Right atrium auricular region (tissue), 2 donors: ENCODE results near the gene SLX9. TPM values are rescaled to one million over a fixed set of nuclear protein-coding genes. Genes with fewer than 3 reads are reported as not detected.

Source experiments
- DNase-seq: peaks from one replicate; pipeline ENCODE4 v3.0.0-alpha.2; 2019; ENCODE audit warnings: low spot score
- H3K27ac ChIP-seq, 2 donors: fragments of 200-600 bp; sonication (generic); 1 replicate in 1 of 2; 2 replicates in 1 of 2; pipeline ENCODE4 v1.5.1; 2016 to 2019
- H3K27me3 ChIP-seq, 2 donors: fragments of 200-600 bp; sonication (generic); one replicate each; pipeline versions ENCODE4 v1.5.1 to v1.6.0; 2017 to 2019
- H3K36me3 ChIP-seq: fragments of 200-600 bp; sonication (generic); one replicate; pipeline ENCODE4 v1.5.1; 2016
- H3K4me1 ChIP-seq, 2 donors: fragments of 200-600 bp; sonication (generic); one replicate each; pipeline versions ENCODE4 v1.5.1 to v1.6.0; 2017 to 2019
- H3K4me3 ChIP-seq, 2 donors: fragments of 200-600 bp; sonication (generic); 1 replicate in 1 of 2; 2 replicates in 1 of 2; pipeline ENCODE4 v1.5.1; 2017 to 2019; ENCODE audit warnings: mild to moderate bottlenecking in 1 of 2, moderate library complexity in 1 of 2
- H3K9me3 ChIP-seq, 2 donors: fragments of 200-600 bp; sonication (generic); one replicate each; pipeline ENCODE4 v1.5.1; 2019
- total RNA-seq, 2 donors: library from RNA; depleted of rRNA; stranded (reverse); fragments of >200 nt; gene quantifications; one replicate each; pipeline ENCODE4 v1.1.0, GENCODE V29; 2016
- TF ChIP-seq, protein P1 (sequence below), 2 donors: fragments of 200-600 bp; sonication (generic); IDR thresholded peaks; one replicate each; pipeline ENCODE4 v1.5.1; 2019; ENCODE audit warnings: antibody characterized with exemption in 2 of 2

SLX9 gene
- total RNA-seq, 2 donors from 2014 or later = 15.9 to 18.8 TPM

DNA sequence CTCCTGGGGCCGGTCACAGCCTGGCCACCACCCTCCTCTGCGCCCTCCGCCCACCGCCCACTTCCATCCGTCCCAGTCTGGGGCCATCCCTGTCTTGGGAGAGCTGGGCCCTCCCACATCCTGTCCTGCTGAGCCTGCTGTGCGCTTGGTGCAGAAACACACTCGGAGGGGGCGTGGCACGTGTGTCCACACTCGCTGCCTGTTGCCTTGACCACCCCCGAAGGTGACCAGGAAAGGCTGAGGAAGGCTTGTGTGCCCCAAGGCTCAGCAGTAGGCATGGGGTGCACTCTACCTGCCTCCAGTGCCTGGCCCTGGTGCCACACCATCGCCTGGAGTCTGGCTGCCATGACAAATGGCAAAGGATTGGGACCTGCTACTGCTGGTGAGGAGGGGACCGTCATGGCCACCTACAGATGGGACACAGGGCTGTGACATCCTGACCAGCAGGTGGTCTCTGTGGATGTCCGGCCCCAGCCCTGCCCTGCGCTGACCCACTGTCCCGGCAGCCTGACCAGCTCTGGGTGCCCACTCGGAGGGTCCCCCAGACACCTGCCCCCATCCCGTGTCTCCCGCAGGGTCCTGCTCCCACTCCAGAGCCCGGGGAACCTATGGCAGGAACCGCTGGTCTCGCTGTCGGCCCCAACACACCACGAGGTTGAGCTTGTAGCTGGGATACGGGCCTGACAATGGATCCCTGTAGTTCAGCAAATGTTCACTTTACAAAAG, 43.1 kb upstream of the SLX9 start:
- Histone ChIP-seq H3K36me3 (no peaks in the 10 kb centered on the region), H3K4me1 (no peaks in the 10 kb centered on the region), H3K27me3 (no peaks in the 10 kb centered on the region), H3K4me3 (no peak overlapping the region), H3K27ac (no peak overlapping the region), H3K9me3 (no peaks in the 10 kb centered on the region)
- no peak for DNase-seq
- TF ChIP-seq, protein P1, sequence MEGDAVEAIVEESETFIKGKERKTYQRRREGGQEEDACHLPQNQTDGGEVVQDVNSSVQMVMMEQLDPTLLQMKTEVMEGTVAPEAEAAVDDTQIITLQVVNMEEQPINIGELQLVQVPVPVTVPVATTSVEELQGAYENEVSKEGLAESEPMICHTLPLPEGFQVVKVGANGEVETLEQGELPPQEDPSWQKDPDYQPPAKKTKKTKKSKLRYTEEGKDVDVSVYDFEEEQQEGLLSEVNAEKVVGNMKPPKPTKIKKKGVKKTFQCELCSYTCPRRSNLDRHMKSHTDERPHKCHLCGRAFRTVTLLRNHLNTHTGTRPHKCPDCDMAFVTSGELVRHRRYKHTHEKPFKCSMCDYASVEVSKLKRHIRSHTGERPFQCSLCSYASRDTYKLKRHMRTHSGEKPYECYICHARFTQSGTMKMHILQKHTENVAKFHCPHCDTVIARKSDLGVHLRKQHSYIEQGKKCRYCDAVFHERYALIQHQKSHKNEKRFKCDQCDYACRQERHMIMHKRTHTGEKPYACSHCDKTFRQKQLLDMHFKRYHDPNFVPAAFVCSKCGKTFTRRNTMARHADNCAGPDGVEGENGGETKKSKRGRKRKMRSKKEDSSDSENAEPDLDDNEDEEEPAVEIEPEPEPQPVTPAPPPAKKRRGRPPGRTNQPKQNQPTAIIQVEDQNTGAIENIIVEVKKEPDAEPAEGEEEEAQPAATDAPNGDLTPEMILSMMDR (IDR thresholded peaks at IDR 0.05) = no peak

DNA sequence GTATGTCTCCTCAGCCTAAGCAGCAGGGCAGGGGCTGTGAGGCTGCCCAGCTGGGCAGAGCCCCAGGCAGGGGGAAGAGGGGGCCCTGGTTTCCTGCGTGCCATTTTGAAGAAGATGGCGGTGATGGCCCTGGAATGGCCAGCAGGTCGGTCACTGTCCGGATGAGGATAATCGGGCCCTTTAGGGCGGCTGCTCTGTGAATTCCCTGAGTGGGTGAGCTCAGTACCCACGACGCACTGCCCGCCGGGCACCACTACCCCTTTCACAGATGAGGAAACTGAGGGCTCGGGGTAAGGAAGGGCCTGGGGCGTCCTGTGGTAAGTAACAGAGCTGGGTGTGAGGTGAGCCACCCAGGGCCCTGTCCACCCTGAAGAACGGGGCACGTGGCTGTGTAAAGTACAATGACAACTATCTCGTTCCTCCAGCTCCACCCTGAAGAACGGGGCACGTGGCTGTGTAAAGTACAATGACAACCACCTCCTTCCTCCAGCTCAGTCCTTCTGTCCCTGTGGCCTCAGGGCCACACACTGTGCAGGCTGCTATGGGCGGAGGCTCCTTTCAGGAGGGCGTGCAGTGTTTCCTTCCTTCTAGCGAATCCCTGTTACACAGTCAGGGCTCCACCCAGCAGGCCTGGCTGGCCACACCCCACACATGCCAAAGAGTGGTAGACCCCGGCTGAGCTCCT, 42.4 kb upstream of the SLX9 start:
- Histone ChIP-seq H3K27me3 (no peaks in the 10 kb centered on the region), H3K36me3 (no peaks in the 10 kb centered on the region), H3K27ac (no peak overlapping the region), H3K4me1 (no peaks in the 10 kb centered on the region), H3K4me3 (no peak overlapping the region), H3K9me3 (no peaks in the 10 kb centered on the region)
- no peak for DNase-seq
- TF ChIP-seq, protein P1 (IDR thresholded peaks at IDR 0.05) = no peak

DNA sequence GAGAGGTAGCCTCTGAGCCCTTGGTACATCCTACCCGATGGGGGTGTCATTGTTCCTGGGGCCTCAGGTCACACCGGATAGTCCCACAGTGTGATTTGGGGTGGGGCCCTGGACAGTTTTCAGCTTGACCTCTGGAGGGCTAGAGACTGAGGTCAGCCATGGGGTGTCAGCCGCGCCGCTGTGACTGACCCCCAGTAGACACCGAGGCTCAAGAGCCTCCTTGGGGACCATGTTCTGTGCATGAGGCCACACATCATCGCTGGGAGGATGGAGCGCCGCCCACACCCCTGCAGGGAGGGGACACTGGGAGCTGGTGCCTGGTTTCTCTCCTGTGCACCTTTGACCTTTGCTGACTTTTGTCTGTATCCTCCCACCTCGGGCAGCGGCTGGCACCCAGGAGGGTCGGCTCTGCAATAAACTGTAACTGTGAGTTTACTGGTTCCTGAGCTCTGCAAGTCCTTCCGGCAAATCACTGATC, 41.8 kb upstream of the SLX9 start:
- no peaks in the 10 kb centered on the region for H3K27me3 ChIP-seq
- no peaks in the 10 kb centered on the region for H3K9me3 ChIP-seq
- H3K36me3 ChIP-seq = no peaks in the 10 kb centered on the region
- no peak for DNase-seq
- TF ChIP-seq, protein P1 (IDR thresholded peaks at IDR 0.05) = no peak
- no peaks in the 10 kb centered on the region for H3K4me1 ChIP-seq
- no peak overlapping the region for H3K27ac ChIP-seq
- H3K4me3 ChIP-seq = no peak overlapping the region

DNA sequence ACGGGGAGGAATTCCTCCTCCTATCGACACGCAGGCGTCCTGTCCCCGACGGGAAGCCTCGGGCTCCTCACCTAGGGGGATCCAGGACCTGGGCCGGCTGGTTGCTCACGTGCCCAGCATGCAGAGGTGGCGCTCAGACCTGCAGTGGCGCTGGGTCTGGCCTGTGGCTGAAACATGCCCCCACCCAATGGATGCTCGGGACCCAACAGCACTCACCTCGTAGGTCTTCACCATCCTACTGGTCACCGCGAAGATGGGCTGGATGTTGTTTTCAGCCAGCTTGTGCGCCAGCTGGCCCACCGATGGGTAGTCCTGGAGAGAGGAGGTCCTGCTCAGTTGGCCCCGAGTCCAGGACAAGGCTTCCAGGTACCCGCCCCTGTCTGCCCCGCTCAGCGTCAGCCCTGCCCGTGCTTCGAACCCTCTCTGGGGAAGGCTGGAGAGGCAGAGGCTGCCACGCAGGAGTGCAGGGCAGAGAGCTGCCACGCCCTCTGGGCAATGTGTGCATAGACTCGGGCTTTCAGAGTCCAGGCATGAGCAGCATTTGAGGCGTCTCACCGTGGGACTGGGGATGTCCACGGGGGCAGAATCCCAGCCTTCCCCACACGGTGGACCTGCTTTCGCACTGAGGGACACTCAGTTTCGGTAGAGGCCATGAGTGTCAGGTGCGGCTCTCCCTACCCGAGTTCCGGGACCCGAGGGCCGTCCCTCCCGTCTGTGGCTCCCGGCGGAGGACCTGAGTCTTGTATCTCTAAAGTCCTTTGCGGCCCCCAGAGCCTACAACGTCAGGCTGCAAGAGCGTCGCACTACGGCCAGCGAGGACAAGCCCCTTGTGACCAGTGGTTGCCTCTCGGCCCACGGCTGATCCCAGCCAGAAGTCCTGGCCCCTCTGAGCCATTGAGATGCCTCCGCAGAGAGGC, 40.7 kb upstream of the SLX9 start:
- H3K4me1 ChIP-seq = no peaks in the 10 kb centered on the region
- no peaks in the 10 kb centered on the region for H3K27me3 ChIP-seq
- no peak overlapping the region for H3K4me3 ChIP-seq
- H3K36me3 ChIP-seq = no peaks in the 10 kb centered on the region
- DNase-seq = no peak
- H3K9me3 ChIP-seq = no peaks in the 10 kb centered on the region
- TF ChIP-seq, protein P1 (IDR thresholded peaks at IDR 0.05) = no peak
- no peak overlapping the region for H3K27ac ChIP-seq

DNA sequence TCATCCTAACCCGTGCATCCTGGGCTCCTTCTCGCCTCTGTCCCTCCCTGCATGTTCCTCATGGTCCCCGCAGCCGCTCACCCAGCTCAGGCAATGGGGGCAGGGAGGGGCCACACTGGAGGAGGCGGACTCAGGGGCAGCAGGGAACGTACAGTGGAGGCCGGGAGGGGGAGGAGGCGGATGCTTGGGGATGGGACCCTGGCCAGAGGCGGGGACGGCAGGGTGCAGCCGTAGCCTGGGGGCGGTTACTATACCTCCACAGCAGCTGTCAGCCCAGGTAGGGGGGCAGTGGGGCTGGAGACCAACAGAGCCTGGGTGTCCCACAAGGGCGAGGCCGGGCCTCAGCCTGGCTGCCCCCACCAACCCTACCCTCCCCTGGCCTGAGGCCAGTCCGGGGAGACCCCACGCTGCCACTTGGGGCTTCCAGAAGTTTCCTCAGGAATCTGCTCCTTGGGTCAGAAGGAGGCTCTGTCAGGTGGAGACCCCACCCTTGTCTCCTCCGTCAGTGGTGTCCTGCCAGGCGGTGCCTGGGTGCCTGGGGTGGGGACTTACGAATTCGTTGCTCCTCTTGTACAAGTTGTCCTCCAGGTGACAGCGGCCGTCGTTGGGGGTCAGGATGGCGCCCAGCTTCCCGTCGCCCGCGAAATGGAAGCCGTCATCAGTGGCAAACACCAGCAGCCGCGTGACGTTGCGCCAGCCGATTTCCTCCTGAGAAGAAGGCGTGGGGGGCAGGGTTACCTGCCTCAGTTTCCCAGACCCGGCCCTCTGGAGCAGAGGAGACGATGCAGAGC, 39.9 kb upstream of the SLX9 start:
- Histone ChIP-seq H3K4me1 (no peaks in the 10 kb centered on the region), H3K27ac (no peak overlapping the region), H3K36me3 (no peaks in the 10 kb centered on the region), H3K4me3 (no peak overlapping the region), H3K9me3 (no peaks in the 10 kb centered on the region), H3K27me3 (no peaks in the 10 kb centered on the region)
- TF ChIP-seq, protein P1 (IDR thresholded peaks at IDR 0.05) = no peak
- no peak for DNase-seq
